Bronchial epithelial cell (primary cell): ENCODE measurements around the gene SLFNL1. TPM values are rescaled to one million over a fixed set of nuclear protein-coding genes. Genes with fewer than 3 reads are reported as not detected.

Experiments used
- DNase-seq: peaks from one replicate; pipeline ENCODE4 v3.0.0-alpha.2; 2010; ENCODE audit warnings: low read depth
- FAIRE-seq: peaks from 2 replicates; lab custom pipeline; 2011; peaks lifted over from hg19 to GRCh38; lab: Jason Lieb, UNC
- H3K27me3 ChIP-seq: 2 replicates; pipeline ENCODE4 v1.5.1; 2011; ENCODE audit warnings: low read length; ENCODE audit not compliant: control insufficient read depth, insufficient read depth
- H3K36me3 ChIP-seq: 2 replicates; pipeline ENCODE4 v1.5.1; 2011; ENCODE audit warnings: low read length; ENCODE audit not compliant: control insufficient read depth, insufficient read depth
- H3K4me3 ChIP-seq: 2 replicates; pipeline ENCODE4 v1.5.1; 2011; ENCODE audit warnings: mild to moderate bottlenecking, low read depth, low read length, control low read depth
- total RNA-seq: library from RNA; depleted of rRNA; stranded (reverse); fragments of >200 nt; gene quantifications from 2 replicates; pipeline ENCODE4 v1.2.1, GENCODE V29; 2014
- TF ChIP-seq, protein P1 (sequence below): IDR thresholded peaks from 2 replicates; pipeline ENCODE4 v1.5.1; 2011; ENCODE audit warnings: mild to moderate bottlenecking, moderate library complexity, low read length, control low read depth, inconsistent platforms; ENCODE audit not compliant: insufficient read depth, severe bottlenecking

SLFNL1 gene
- total RNA-seq, 1 donor from 2014 or later = under 0.01 TPM

DNA sequence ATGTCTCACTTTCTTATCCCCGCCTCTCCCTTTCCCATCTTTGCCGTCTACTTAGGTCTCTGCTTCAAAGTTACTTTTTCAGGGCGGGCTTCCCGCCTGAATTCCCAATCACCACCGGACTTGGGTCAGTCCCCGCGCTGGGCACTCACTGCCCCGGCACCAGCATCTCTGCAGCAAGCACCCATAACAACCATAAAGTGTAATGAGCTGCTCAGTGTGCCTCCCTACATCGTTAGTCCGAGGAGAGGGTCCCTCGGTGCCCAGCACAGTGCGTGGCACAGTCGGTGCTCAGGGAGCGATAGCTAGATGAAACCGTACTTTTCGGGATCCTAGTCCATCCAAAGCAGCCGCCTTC lies 42.7 kb downstream of the SLFNL1 start:
- FAIRE-seq (no peak), DNase-seq (no peak)
- H3K36me3 ChIP-seq = no peaks in the 10 kb centered on the region
- TF ChIP-seq, protein P1, sequence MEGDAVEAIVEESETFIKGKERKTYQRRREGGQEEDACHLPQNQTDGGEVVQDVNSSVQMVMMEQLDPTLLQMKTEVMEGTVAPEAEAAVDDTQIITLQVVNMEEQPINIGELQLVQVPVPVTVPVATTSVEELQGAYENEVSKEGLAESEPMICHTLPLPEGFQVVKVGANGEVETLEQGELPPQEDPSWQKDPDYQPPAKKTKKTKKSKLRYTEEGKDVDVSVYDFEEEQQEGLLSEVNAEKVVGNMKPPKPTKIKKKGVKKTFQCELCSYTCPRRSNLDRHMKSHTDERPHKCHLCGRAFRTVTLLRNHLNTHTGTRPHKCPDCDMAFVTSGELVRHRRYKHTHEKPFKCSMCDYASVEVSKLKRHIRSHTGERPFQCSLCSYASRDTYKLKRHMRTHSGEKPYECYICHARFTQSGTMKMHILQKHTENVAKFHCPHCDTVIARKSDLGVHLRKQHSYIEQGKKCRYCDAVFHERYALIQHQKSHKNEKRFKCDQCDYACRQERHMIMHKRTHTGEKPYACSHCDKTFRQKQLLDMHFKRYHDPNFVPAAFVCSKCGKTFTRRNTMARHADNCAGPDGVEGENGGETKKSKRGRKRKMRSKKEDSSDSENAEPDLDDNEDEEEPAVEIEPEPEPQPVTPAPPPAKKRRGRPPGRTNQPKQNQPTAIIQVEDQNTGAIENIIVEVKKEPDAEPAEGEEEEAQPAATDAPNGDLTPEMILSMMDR = no peak
- peak overlapping the region; percentile 70 for H3K4me3 ChIP-seq
- H3K27me3 ChIP-seq = no peaks in the 10 kb centered on the region

DNA sequence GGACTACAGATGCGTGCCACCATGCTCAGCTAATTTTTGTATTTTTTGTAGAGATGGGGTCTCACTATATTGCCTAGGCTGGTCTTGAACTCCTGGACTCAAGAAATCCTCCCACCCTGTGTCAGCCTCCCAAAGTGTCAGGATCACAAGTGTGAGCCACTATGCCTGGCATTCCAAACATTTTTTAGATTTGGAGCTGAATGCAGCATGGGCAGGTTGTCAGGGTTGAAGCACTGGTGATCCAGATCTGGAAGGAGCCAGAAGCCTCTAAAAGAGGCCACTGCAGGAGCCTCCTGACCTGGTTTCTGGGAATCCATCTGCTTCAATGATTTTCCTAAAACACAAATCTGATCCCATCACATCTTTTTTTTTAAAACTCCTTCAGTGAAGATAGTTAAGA lies 43.8 kb downstream of the SLFNL1 start:
- FAIRE-seq (no peak), DNase-seq (no peak)
- TF ChIP-seq, protein P1 = no peak

DNA sequence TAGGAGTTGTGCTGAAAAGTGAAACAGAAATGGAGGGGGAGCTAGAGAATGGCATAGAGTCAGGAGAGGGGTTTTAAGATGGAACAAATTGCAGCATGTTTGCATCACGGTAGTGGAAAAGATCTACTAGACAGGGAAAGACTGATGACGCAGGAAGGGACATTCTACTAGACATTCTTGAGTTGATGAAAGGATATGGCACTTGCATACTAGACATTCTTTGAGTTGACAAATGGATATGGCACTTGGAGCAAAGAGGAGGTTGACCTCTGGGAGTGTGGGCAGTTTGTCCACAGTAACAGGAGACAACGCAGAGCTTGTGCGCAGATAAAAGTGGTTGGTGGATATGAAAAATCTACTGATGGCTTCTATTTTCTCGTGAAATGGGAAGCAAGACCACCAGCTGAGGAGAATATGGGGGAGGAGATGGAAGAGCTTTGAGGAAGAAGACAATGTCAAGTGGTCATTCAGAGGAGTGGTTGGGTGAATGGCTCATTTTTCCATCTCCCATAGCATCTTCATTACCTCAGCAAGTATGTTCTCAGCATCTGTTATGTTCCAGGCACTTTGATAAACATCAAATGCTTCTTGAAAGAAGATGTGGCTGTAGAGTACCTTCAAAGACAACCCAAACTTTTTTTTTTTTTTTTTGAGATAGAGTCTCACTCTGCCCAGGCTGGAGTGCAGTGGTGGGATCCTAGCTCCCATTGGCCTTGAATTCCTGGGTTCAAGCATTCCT lies 44.4 kb downstream of the SLFNL1 start:
- no peak for DNase-seq
- no peaks in the 10 kb centered on the region for H3K36me3 ChIP-seq
- FAIRE-seq = no peak
- TF ChIP-seq, protein P1 = no peak
- no peak overlapping the region for H3K4me3 ChIP-seq
- no peaks in the 10 kb centered on the region for H3K27me3 ChIP-seq

More for the DNA sequence above, 43.8 kb downstream of the SLFNL1 start:
- H3K4me3 ChIP-seq = no peak overlapping the region
- H3K36me3 ChIP-seq = no peaks in the 10 kb centered on the region
- H3K27me3 ChIP-seq = no peaks in the 10 kb centered on the region

DNA sequence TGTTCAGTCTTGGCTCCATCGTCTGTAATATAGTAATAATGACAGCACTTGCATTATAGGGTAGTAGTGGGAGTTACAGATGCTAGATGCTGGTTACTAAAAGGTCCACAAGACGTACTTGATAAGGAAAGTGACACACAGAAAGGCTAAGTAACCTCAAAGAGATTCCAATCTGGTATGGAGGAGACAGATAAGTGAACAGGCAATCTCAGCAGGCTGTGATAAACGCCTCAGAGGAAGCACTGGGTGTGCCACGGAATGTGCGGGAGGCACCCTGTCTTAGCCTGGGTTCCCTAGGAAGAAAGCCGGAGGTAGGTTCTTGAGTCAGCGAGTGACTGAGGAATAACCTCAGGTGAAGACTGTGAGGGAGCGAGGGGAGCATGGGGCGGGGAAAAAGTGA lies 46.6 kb downstream of the SLFNL1 start:
- no peaks in the 10 kb centered on the region for H3K27me3 ChIP-seq
- TF ChIP-seq, protein P1 = no peak
- DNase-seq (no peak), FAIRE-seq (no peak)
- H3K4me3 ChIP-seq = no peak overlapping the region
- no peaks in the 10 kb centered on the region for H3K36me3 ChIP-seq

DNA sequence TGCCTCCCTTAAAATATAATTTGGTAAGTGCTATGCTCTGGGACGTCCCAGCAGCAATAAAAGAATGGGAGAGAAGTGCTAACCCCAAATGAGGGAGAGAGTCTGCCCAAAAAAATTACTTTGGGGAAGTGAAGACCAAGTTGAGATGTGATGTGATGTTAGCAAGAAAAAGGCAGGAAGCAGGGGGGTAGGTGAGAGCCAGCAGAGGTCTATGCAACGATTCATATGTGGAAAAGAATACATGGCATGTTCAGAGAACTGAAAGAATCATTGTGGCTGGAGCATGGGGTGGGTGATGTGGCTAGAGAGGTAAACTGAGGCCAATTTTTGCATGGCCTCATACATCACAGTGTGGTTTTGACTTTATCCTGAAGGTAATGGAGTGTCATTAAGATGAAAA lies 47.6 kb downstream of the SLFNL1 start:
- Histone ChIP-seq H3K4me3 (no peak overlapping the region), H3K36me3 (no peaks in the 10 kb centered on the region), H3K27me3 (no peaks in the 10 kb centered on the region)
- TF ChIP-seq, protein P1 = no peak
- no peak for FAIRE-seq
- DNase-seq = no peak

DNA sequence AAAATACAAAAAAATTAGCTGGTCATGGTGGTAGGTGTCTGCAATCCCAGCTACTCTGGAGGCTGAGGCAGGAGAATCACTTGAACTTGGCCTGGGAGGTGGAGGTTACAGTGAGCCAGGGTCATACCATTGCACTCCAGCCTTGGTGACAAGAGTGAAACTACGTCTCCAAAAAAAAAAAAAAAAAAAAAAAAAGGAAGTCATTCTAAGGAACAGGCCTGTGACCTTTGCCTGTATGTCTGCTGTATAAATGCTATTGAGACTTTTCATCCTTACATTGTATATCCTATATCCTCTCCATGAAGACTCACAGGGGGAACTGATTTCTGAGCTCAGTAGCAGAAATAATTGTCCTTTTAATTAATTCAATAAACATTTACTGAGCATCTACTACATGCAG lies 49.6 kb downstream of the SLFNL1 start:
- DNase-seq = no peak
- TF ChIP-seq, protein P1 = no peak
- no peak overlapping the region for H3K4me3 ChIP-seq
- no peaks in the 10 kb centered on the region for H3K27me3 ChIP-seq
- no peak for FAIRE-seq
- no peaks in the 10 kb centered on the region for H3K36me3 ChIP-seq
